ENCODE data around the gene ADIPOQ. TPM values are rescaled to one million over a fixed set of nuclear protein-coding genes. Genes with fewer than 3 reads are reported as not detected.

Gene ADIPOQ
- total RNA-seq, 1 donor from 2014 or later, result 0.69 TPM

DNA sequence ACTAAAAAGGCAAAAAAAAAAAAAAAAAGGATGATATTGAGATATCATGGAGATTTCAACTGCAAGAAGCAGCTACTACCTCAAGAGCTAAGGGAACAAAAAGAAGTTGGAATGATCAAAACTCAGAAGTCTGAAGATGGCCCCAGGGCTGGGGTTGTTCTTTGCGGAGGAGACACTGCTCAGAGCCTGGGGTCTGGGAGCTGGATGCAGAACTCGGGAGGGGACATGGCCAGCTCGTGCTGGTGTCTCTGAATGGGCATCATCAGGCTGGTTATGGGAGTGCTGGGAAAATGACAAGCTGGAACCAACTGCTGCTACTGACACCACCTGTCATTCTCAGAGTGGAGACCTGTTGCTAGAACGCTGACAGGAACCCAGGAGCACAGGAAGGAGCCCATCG lies 14.2 kb upstream of the ADIPOQ start:
- no peak for TF ChIP-seq CTCF (IDR thresholded peaks at IDR 0.05; ENCODE audit: borderline replicate concordance)
- DNase-seq, result no peak
- no peaks in the 10 kb centered on the region for H3K9me3 ChIP-seq (replicated peaks)
- no peaks in the 10 kb centered on the region for H3K36me3 ChIP-seq
- peaks cover 26% of the 10 kb centered on the region for H3K4me1 ChIP-seq
- H3K27me3 ChIP-seq (ENCODE audit: low read depth), result peaks cover 87% of the 10 kb centered on the region
- no peak overlapping the region for H3K27ac ChIP-seq (replicated peaks)
- H3K4me3 ChIP-seq, result no peak overlapping the region
- intact Hi-C loops (cut with micrococcal nuclease), result no loop called here

DNA sequence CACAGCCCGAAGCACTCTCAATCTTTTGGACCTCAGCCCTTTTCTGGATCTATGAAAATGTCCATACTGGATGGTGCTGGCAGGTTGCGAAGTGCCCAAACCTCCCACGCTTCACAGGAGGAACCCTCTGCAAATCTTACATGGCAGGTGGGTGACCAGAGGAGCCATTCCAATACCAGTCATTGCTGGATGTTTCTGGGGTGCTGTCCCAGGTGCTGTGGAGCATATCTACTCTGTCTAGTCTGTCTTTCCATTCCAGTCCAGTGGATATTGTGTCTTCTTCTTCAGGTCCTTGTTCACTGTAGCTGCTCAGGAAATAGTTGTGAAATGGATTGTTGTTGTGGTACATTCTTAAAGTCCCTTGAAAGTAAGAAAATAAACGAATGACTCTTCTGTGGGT lies 10.7 kb upstream of the ADIPOQ start:
- Histone ChIP-seq H3K27ac (replicated peaks) (no peak overlapping the region), H3K27me3 (ENCODE audit: low read depth) (peaks cover 64% of the 10 kb centered on the region), H3K4me3 (no peak overlapping the region), H3K9me3 (replicated peaks) (no peaks in the 10 kb centered on the region), H3K36me3 (no peaks in the 10 kb centered on the region), H3K4me1 (peaks cover 12% of the 10 kb centered on the region)
- intact Hi-C loops (cut with micrococcal nuclease), result no loop called here
- no peak for TF ChIP-seq CTCF (IDR thresholded peaks at IDR 0.05; ENCODE audit: borderline replicate concordance)
- no peak for DNase-seq

DNA sequence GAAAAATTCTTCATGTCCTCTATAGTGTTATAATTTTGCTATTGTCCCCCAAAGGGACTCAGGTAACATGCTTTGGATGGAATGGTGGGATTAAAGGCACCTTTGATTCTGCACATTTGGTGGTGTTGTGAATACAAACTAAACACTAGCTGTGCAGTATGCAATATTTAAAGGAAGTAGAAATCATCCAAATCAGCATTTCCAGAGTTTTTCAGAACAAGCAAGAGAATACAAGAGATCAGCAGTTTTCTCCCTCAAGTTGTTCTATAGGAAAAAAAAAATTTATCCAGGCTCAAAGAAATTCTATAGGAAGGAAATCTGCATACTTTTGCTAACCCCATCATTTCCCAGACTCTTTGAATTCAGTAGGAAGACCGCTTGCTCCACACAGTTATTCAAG lies 10.2 kb upstream of the ADIPOQ start:
- Histone ChIP-seq H3K4me3 (no peak overlapping the region), H3K27me3 (ENCODE audit: low read depth) (peaks cover 63% of the 10 kb centered on the region), H3K4me1 (peaks cover 7% of the 10 kb centered on the region), H3K36me3 (no peaks in the 10 kb centered on the region), H3K27ac (replicated peaks) (no peak overlapping the region), H3K9me3 (replicated peaks) (no peaks in the 10 kb centered on the region)
- intact Hi-C loops (cut with micrococcal nuclease), result no loop called here
- TF ChIP-seq CTCF (IDR thresholded peaks at IDR 0.05; ENCODE audit: borderline replicate concordance), result no peak
- no peak for DNase-seq

GRCh38 chr3:186839874-186840641 lies 2.5 kb upstream of the ADIPOQ start:
- Histone ChIP-seq H3K4me3 (no peak overlapping the region), H3K4me1 (no peaks in the 10 kb centered on the region), H3K9me3 (replicated peaks) (no peaks in the 10 kb centered on the region), H3K36me3 (no peaks in the 10 kb centered on the region), H3K27ac (replicated peaks) (no peak overlapping the region), H3K27me3 (ENCODE audit: low read depth) (peaks cover 13% of the 10 kb centered on the region)
- intact Hi-C loops (cut with micrococcal nuclease), result no loop called here
- DNase-seq, result no peak
- no peak for TF ChIP-seq CTCF (IDR thresholded peaks at IDR 0.05; ENCODE audit: borderline replicate concordance)

DNA sequence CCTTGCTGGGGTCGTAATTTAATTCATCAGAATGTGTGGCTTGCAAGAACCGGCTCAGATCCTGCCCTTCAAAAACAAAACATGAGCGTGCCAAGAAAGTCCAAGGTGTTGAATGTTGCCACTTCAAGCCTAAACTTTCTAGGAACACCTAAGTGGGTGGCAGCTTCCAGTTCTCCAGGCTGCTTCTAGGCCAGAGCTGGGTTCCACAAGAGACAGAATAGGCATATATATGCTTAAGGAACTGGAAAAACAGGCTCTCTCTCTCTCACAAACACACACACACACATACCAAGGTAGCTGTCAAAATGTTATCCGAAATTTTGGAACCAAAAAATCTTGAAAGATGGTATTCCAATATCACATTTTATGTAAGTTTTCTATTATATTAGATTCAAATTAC lies 890 bp upstream of the ADIPOQ start:
- DNase-seq, result no peak
- Histone ChIP-seq H3K27ac (replicated peaks) (no peak overlapping the region), H3K36me3 (no peaks in the 10 kb centered on the region), H3K9me3 (replicated peaks) (no peaks in the 10 kb centered on the region), H3K27me3 (ENCODE audit: low read depth) (peaks cover 29% of the 10 kb centered on the region), H3K4me1 (no peaks in the 10 kb centered on the region), H3K4me3 (no peak overlapping the region)
- intact Hi-C loops (cut with micrococcal nuclease), result no loop called here
- TF ChIP-seq CTCF (IDR thresholded peaks at IDR 0.05; ENCODE audit: borderline replicate concordance), result no peak

All from left ventricle myocardium inferior (tissue), 1 donor.